Lower lobe of right lung (tissue), 2 donors: Measurements from ENCODE around the gene B3GNT5. TPM values are rescaled to one million over a fixed set of nuclear protein-coding genes. Genes with fewer than 3 reads are reported as not detected.
A peak's percentile ranks its signal among the peaks of the same experiment; 100 is the strongest.

ENCODE experiments used
- ATAC-seq, 2 donors: fragments of 200-7000 bp; cut with Tn5 transposase; one replicate each; pipeline ENCODE4 v1.9.1; 2020 to 2022; ENCODE audit warnings: mild to moderate bottlenecking in 2 of 2, moderate library complexity in 2 of 2
- DNase-seq: peaks from one replicate; pipeline ENCODE4 v3.0.0-alpha.2; 2020
- H3K27ac ChIP-seq: fragments of 200-600 bp; one replicate; pipeline ENCODE4 v1.8.0; 2022
- H3K27me3 ChIP-seq: fragments of 200-600 bp; one replicate; pipeline ENCODE4 v1.8.0; 2022; ENCODE audit warnings: low read depth
- H3K36me3 ChIP-seq: fragments of 200-600 bp; one replicate; pipeline ENCODE4 v1.8.0; 2022; ENCODE audit warnings: mild to moderate bottlenecking
- H3K4me1 ChIP-seq: fragments of 200-600 bp; one replicate; pipeline ENCODE4 v1.8.0; 2022
- H3K4me3 ChIP-seq: fragments of 200-600 bp; one replicate; pipeline ENCODE4 v1.8.0; 2022; ENCODE audit warnings: mild to moderate bottlenecking
- H3K9me3 ChIP-seq: fragments of 200-600 bp; one replicate; pipeline ENCODE4 v1.8.0; 2022
- CTCF ChIP-seq: fragments of 200-600 bp; IDR thresholded peaks from one replicate; pipeline ENCODE4 v1.8.0; 2022; ENCODE audit warnings: antibody characterized with exemption, mild to moderate bottlenecking
- intact Hi-C: fragments of 100-400 bp; cut with DNase I; formaldehyde crosslinking; loops from one replicate; pipeline ENCODE4 v1.11.0; 2022
- total RNA-seq: library from RNA; stranded (reverse); fragmentation: NEBNext Ultra II Directional; extraction: Animal tissue kit (Norgen Biotek cat#: 25700); gene quantifications from one replicate; pipeline ENCODE4 v1.2.1, GENCODE V29; 2021
- donor health status: DM: no; HTN: yes; CAD: no; lungs with severe emphysema.

The B3GNT5 gene
- total RNA-seq, 1 donor from 2014 or later: 30.8 TPM

- intact Hi-C loops: no loop called here
- Histone ChIP-seq H3K27me3 (no peaks in the 10 kb centered on the region), H3K36me3 (no peaks in the 10 kb centered on the region), H3K9me3 (no peaks in the 10 kb centered on the region), H3K4me1 (peaks cover 9% of the 10 kb centered on the region), H3K4me3 (no peak overlapping the region), H3K27ac (no peak overlapping the region)
- no peak for TF ChIP-seq CTCF
- DNase-seq: no peak
- ATAC-seq: no peak
Measured at GRCh38 chr3:183308751-183309150, 55.7 kb downstream of the B3GNT5 start.

DNA sequence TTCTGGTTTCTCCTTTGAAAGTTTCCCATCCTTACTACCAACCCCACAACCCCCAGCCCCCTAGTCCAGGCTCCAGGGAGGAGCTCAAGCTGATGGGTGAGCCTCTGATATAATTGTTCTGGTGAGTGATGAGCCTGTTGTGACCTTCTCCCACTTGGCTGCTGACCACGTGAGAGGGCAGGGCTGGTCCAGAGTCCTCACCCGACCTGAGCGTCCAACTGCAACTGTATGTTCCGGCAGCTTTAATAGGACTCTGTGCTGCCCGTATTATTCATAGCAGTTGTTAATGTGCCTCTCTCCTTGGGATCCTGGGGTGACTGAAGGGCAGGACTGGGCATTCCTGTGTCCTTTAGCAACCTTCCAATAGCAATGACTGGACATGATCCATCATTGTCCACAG is 56.2 kb downstream of the B3GNT5 start:
- Histone ChIP-seq H3K9me3 (no peaks in the 10 kb centered on the region), H3K4me3 (no peak overlapping the region), H3K27me3 (no peaks in the 10 kb centered on the region), H3K27ac (no peak overlapping the region), H3K4me1 (peaks cover 5% of the 10 kb centered on the region), H3K36me3 (no peaks in the 10 kb centered on the region)
- intact Hi-C loops: no loop called here
- ATAC-seq (no peak), DNase-seq (no peak)
- TF ChIP-seq CTCF: no peak

DNA sequence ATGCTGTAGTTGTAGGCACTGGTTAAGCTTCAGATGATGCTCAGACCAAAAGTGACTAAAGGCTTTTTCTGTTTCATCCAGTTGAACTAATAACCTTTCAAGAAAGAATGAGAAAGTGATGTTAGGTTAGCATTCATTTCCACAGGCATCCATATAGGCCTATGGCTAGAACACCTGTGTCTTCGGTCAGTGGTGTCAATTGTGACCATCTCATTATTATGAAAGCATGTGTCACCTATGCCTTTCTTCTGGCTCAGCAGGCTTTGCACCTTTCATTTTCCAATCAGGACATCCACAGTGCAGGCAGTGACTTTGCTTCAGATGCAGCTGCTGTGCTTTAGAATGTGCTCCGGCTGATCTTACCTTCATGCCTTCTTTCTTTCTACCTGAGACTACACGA is 57.9 kb downstream of the B3GNT5 start:
- Histone ChIP-seq H3K9me3 (no peaks in the 10 kb centered on the region), H3K36me3 (no peaks in the 10 kb centered on the region), H3K27me3 (no peaks in the 10 kb centered on the region), H3K4me1 (peaks cover 5% of the 10 kb centered on the region), H3K4me3 (no peak overlapping the region), H3K27ac (no peak overlapping the region)
- intact Hi-C loops: no loop called here
- DNase-seq (no peak), ATAC-seq (no peak)
- TF ChIP-seq CTCF: no peak

- Histone ChIP-seq H3K27me3 (no peaks in the 10 kb centered on the region), H3K27ac (no peak overlapping the region), H3K9me3 (no peaks in the 10 kb centered on the region), H3K4me1 (no peaks in the 10 kb centered on the region), H3K4me3 (no peak overlapping the region), H3K36me3 (no peaks in the 10 kb centered on the region)
- intact Hi-C loops: no loop called here
- TF ChIP-seq CTCF: no peak
- DNase-seq: no peak
- no peak for ATAC-seq
Measured at GRCh38 chr3:183312433-183312832, 59.4 kb downstream of the B3GNT5 start.

GRCh38 chr3:183313351-183313750 is 60.3 kb downstream of the B3GNT5 start:
- intact Hi-C loops: no loop called here
- peak; percentile 61 to 71 for ATAC-seq
- DNase-seq: no peak
- Histone ChIP-seq H3K27ac (no peak overlapping the region), H3K4me3 (no peak overlapping the region), H3K4me1 (no peaks in the 10 kb centered on the region), H3K27me3 (no peaks in the 10 kb centered on the region), H3K36me3 (no peaks in the 10 kb centered on the region), H3K9me3 (no peaks in the 10 kb centered on the region)
- no peak for TF ChIP-seq CTCF

DNA sequence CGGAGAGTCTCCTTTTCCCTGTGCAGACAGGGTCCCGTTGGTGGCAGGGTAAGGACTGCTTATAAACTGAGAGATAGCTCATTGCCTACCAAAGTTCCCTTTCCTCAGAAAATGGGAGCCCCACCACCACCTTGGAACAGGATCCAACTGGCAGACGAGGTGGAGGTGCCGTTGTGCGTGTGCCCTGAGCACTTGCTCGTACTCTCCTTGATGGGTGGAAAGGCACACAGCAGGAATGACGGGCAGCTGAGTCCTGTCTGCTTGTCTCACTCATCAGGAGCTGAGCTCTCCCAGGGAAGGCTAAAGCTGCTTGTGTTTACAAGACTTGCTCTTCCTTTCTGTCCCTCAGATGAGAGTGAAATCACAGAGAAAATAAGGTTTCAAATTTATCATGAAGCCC is 60.7 kb downstream of the B3GNT5 start:
- DNase-seq: no peak
- H3K9me3 ChIP-seq: no peaks in the 10 kb centered on the region
- no peak overlapping the region for H3K27ac ChIP-seq
- no peaks in the 10 kb centered on the region for H3K4me1 ChIP-seq
- ATAC-seq: peak; percentile 11 to 33
- H3K27me3 ChIP-seq: no peaks in the 10 kb centered on the region
- no peaks in the 10 kb centered on the region for H3K36me3 ChIP-seq
- no peak overlapping the region for H3K4me3 ChIP-seq
- intact Hi-C loops: no loop called here
- TF ChIP-seq CTCF: no peak
